NCI-H2196 (cell line): Measurements from ENCODE around the gene SH3GLB2.
"Not testable (repeated sequence)": the region's sequence is repeated elsewhere in the genome, so short reads cannot be mapped to it uniquely, and the experiment has no call there.

Experiments used
- DNase-seq: peaks from one replicate; lab custom pipeline; 2025; ENCODE audit not compliant: unreplicated experiment; lab: John Stamatoyannopoulos, UW

Gene SH3GLB2

DNA sequence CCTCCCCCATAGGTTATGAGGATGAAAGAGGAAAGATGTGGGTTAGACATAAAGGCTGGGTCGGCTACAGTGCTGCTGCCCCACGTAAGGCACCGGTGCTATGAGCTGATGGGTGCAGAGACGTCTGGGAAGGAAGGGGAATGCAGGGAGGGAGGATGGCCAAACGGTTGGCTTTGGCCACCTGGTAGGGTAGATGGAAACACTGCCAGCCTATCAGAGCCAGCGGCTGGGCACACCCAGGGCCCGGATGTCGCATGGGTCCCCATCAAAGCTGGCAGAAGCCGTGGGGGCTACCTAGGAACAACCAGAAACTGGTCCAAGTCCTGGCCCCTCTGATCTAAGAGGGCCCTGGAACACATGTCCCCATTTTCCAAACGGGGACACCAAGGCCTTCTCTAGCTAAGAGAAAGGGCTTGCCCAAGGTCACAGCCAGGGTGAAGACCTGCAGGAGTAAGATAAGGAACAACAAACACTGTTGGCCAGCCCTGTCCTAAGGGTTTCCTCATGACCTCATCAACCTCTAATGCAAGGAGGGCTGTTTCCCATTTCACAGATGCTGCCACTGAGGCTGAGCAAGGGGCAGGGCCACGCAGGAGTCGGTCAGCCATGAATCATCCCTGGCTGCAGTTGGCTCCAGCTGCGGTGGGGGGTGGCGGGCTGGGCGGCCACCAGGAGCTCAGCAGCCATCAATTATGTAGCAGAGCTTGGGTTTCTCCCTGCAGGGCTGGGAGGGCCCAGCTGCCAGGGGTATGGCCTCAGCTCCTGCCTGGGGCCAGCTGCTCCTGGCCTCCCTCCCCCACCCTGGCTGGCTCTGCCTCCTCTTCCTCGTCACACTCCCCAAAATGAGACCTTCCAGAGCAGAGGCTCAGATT lies 4.9 kb downstream of the SH3GLB2 start:
- DNase-seq = peak; percentile 70

- no peak for DNase-seq
These were observed 6.1 kb downstream of the SH3GLB2 start for GRCh38 chr9:129022037-129022436.

DNA sequence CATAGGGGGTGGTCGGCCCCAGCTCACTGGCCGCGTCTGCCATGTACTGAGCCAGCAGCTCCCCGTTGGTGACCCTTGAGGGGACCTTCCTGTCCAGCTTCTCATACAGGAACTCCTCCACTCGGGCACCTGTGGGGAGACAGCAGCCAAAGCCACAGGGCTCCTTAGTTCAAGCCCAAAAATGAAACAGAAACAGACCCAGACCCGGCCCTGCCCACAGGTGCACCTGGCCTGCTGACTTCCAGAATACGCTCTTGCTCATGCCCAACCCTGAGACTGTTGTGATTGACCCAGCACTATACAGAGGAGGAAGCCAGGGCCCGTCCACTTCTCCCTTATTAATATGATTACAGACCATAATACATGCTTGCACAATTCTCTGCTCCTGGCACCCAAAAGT lies 7.0 kb downstream of the SH3GLB2 start:
- no peak for DNase-seq

DNA sequence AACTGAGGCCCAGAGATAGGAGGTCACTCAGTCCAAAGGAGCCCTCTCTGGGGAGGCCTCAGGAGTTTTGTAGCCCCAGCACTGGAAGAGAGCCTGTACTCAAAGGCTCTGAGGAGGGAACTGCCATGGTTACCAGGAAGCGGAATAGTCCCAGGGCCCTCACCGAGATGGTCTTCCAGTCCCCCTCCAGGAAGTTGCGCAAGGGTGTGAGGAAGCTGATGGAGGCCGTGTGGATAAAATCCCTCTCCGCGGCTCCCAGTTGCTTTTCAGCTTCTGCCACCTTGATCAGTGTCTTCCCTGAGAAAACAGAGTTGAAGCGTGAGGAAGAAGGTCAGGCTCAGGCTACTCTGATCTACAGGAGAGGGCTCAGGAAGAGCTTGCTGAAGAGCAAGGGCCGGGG lies 13.5 kb downstream of the SH3GLB2 start:
- no peak for DNase-seq

- DNase-seq = no peak
These were observed 14.0 kb downstream of the SH3GLB2 start for GRCh38 chr9:129014124-129014523.

DNA sequence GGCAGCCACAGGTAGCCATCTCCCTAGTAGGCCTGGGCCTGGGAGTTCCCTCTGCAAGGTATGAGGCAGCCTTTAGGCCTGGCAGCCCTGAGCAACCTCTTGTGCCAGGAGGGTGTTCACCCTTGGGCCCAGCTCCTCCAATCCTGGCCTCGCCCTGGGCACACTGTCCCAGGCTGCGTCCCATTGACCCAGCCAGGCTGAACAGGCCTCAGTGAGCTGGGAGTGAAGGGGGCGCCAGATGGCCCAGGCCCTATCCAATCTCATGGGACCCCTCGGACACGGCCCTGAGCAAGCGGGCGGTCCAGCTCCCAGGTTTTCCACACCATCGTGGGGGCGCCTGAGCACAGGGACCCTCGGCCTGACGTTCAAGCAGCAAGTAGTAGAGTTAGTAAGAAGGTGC lies 14.5 kb downstream of the SH3GLB2 start:
- DNase-seq = no peak

DNA sequence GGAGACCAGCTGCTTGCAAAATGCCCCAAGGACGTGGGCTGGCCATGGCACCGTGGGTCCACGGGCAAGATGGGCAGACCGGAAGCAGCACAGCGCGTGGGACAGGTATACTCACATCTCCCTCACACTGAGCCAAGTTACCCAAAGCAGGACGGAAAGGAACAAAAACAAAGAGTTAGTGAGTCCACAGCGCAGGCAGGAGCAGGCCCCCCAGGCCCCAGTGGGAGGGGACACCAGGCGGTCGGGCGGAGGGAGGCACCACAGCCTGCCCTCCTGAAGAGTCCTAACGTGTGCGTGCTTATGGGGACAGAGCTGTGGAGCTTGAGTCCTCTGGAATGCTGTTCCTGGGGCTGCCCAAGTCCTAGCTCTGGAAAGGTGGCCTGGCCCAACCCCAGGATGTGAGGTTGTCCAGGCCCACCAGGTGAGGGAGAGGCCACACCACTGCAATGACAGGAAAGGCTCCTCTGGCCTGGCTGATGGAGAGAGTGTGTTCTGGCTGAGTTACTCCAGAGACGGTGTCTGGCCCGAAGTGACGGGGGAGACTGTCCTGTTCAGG lies 15.2 kb downstream of the SH3GLB2 start:
- DNase-seq = no peak

- no peak for DNase-seq
These were observed 15.8 kb downstream of the SH3GLB2 start for GRCh38 chr9:129012343-129012742.

DNA sequence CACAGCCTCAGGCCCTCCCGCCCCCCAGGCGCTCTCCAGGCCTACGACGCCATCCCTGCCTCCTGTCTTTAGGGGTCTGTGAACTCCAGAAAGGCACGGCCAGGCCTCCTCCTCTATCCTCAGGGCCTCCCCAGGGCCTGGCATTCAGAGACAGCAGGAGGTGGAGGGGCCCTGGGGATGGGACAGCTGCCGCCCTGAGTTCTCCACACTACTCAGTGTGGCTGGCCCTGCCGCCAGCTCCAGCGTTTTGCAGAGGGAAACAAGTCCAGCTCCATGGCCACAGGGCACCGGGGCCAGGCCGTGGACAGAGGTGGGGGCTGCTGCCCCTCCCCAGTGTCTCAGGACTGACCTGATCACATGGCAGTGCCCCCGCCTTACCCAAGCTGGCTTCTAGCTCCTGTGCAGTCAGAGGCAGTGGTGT lies 16.4 kb downstream of the SH3GLB2 start:
- no peak for DNase-seq

DNA sequence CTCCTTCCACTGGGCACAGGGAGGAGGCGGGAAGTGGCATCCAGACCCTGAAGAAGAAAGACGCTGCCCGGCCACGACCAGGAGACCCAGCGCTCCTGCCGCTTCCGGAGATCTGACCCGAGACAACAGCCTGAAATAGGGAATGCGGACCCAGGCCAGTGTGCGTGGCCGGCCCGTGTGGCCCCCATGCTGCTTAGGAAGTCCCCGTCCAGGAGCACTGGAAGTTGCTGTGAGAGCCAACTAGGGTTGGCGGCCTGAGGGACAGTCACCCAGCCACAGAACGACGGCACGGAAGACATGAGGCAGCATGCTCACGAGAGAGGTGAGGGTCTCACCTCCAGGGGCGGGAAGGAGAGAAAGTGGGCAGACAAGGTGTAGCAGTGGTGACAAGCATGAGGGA lies 17.0 kb downstream of the SH3GLB2 start:
- no peak for DNase-seq

DNA sequence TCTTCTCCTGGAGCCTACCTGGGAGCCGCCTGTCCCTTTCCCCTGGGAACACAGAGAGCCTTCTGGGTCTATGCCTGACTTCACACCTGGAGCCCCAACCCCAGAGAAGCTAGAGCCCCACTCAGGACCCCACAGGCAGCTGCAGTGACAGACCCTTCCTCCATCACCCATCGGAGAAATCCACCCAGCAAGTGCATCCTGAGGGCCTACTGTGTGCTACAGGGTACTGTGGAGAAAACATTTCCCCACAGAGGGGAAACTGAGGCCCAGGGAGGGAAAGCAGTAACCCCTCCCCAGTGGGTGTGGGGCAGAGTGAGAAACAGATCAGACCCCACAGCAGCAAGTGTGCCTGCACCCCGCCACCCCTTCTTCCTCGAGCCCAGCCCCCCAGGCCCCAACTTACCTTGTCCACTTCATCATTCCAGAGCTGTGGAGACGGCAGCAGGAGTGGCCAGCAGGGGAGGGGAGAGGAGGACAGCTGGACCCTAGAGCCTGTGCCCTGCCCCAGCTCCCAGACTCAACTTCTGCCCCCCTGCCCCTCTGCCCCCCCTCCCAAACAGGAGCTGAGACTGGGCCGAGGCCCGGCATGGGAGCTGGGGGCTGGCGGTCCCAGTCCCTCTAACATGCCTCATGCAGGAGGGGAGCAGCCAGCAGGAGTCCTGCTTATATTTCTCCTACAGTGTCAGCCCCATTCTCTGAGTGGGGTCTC lies 17.7 kb downstream of the SH3GLB2 start:
- DNase-seq = no peak

DNA sequence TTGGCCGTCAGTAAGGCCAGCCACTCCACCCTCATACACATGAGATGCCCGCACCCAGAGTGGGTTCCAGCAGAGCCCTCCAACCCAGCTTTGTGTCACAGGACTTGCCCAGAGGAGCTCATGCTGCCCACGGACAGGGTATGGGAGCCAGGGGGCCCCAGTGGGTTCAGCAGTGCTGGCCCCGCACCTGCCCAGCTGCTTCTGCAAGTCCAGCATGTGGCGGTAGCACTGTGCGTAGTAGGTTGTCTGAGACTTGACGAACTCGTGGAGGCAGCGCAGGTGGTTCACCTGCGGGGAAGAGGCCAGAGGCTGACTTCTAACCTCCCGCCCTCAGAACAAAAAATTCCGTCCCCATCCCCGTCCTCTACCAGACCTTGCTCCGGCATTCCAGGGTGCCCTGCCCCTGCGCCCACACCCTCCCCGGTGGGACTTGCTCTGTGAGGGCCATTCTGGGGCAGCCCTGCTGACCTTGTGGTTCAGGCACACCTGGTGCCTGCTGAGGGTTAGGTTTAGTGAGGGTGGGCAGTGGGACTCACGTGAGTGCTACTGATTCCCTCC lies 18.5 kb downstream of the SH3GLB2 start:
- no peak for DNase-seq

DNA sequence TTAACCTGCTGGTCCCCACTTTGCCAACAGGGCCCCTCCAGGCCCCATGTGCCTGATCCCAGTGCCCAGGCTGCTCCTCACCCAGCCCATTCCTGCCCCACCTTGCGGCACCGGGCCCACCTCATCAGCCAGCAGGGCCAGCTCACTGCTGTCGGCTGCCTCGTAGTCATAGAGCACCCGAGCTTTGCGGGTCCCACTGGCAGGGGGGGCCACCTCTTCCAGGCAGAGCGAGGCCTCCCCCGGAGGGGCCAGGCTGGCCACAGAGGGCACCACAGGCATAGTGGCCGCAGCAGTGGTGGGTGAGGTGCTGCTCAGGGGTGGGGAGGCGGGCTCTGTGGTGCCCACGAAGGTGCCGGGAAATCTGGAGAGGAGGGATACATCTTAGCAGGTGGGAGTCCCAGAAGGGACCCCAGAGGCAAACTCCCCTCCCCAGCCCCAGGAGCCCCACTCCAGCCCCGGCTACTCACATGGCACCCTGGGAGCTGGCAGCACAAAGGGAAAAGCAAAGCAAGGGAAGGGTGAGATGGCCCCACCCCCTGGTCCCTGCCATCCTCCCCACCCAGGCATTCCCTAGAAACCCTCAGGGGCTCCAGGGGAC lies 19.0 kb downstream of the SH3GLB2 start:
- no peak for DNase-seq

DNA sequence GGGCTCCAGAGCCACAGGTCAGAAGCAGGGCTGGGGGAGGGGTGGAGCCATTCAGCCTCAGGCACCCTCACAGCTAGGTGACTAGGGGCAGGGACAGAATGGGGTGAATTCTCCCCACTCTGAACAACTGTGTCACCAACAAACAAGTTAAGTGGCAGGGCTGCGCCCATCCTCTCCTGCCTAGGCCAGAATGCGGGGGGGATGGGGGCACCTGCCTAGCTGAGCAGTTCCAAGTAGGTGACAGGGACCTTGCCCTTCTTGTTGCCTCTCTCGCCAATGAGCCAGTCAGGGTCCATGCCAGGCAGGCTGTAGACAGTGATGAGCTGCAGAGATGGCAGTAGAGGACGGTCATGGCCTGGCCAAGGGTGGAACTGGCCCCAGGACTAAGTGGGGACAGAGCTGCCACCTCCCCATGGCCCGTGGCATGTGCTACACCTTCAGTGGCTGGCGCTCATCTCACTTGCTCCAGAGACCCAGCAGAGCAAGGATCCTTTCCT lies 19.6 kb downstream of the SH3GLB2 start:
- no peak for DNase-seq

GRCh38 chr9:129007766-129008468 lies 20.2 kb downstream of the SH3GLB2 start:
- DNase-seq = no peak

- no peak for DNase-seq
These were observed 20.9 kb downstream of the SH3GLB2 start for GRCh38 chr9:129007035-129007765.

- DNase-seq = peak; percentile 81
These were observed 21.6 kb downstream of the SH3GLB2 start for GRCh38 chr9:129006328-129007034.

DNA sequence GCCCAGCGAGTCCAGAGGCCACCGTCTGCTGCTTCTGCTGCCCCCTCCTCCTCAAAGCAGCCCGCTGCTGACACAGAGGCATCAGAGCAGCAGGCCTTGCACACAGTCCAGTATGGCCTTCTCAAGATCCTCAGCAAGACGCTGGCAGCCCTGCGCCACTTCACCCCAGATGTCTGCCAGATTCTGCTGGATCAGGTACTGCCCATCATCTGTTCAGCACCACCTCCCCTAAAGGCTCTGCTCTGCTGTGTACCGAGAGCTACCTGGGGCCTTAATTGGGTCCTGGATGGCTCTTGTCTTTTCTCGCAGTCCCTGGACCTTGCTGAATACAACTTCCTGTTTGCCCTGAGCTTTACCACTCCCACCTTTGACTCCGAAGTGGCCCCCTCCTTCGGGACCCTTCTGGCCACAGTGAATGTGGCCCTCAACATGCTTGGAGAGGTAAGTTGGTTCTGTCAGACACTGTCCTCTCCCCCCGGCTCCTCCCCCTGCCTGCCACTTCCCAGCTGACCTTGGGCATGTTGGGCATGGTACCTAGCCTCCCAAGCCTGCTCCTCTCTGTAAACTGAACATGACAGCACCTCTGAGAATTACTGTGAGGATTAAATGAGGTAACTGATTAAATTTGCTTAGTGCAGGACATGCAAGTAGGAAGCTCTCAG lies 22.7 kb downstream of the SH3GLB2 start:
- DNase-seq = no peak

GRCh38 chr9:129004173-129004572 lies 24.0 kb downstream of the SH3GLB2 start:
- DNase-seq = not testable (repeated sequence)
